Measurements from ENCODE around the gene EEF1E1. TPM values are rescaled to one million over a fixed set of nuclear protein-coding genes. Genes with fewer than 3 reads are reported as not detected.

The EEF1E1 gene
- total RNA-seq, 1 donor: 66.1 TPM

GRCh38 chr6:8110117-8110721 lies 7.9 kb upstream of the EEF1E1 start:
- no peak overlapping the region for H3K4me3 ChIP-seq (ENCODE audit: low read depth, low read length)
- no peak for DNase-seq (ENCODE audit: low read depth)
- no peak for TF ChIP-seq CTCF (IDR thresholded peaks at IDR 0.05; ENCODE audit: insufficient read depth, low read length)

GRCh38 chr6:8108759-8109539 lies 6.6 kb upstream of the EEF1E1 start:
- no peak for DNase-seq (ENCODE audit: low read depth)
- no peak for TF ChIP-seq CTCF (IDR thresholded peaks at IDR 0.05; ENCODE audit: insufficient read depth, low read length)

GRCh38 chr6:8108031-8108660 lies 5.8 kb upstream of the EEF1E1 start:
- TF ChIP-seq CTCF (IDR thresholded peaks at IDR 0.05; ENCODE audit: insufficient read depth, low read length): no peak
- H3K4me3 ChIP-seq (ENCODE audit: low read depth, low read length): no peak overlapping the region
- peak; percentile 76 for DNase-seq (ENCODE audit: low read depth)

More at GRCh38 chr6:8108759-8109539, 6.6 kb upstream of the EEF1E1 start:
- no peak overlapping the region for H3K4me3 ChIP-seq (ENCODE audit: low read depth, low read length)

- DNase-seq (ENCODE audit: low read depth): no peak
- no peak overlapping the region for H3K4me3 ChIP-seq (ENCODE audit: low read depth, low read length)
- no peak for TF ChIP-seq CTCF (IDR thresholded peaks at IDR 0.05; ENCODE audit: insufficient read depth, low read length)
These were observed 3.4 kb upstream of the EEF1E1 start for GRCh38 chr6:8105791-8106190.

- TF ChIP-seq CTCF (IDR thresholded peaks at IDR 0.05; ENCODE audit: insufficient read depth, low read length): no peak
These were observed 1.4 kb upstream of the EEF1E1 start for GRCh38 chr6:8103726-8104125.

GRCh38 chr6:8100159-8100854 lies 2.0 kb downstream of the EEF1E1 start:
- no peak for TF ChIP-seq CTCF (IDR thresholded peaks at IDR 0.05; ENCODE audit: insufficient read depth, low read length)
- no peak for DNase-seq (ENCODE audit: low read depth)
- no peak overlapping the region for H3K4me3 ChIP-seq (ENCODE audit: low read depth, low read length)

More at GRCh38 chr6:8103726-8104125, 1.4 kb upstream of the EEF1E1 start:
- DNase-seq (ENCODE audit: low read depth): no peak
- H3K4me3 ChIP-seq (ENCODE audit: low read depth, low read length): no peak overlapping the region

Measured in fibroblast of the aortic adventitia (primary cell).